C4-2B (cell line): ENCODE data around the gene MPEG1.

ENCODE experiments used
- H3K27ac ChIP-seq: fragments of 450-650 bp; 2 replicates; pipeline ENCODE4 v1.5.1; 2017
- CTCF ChIP-seq: fragments of 450-650 bp; conservative IDR thresholded peaks from 2 replicates; pipeline ENCODE4 v1.5.1; 2017; ENCODE audit warnings: mild to moderate bottlenecking
- ZFX ChIP-seq: fragments of 450-650 bp; IDR thresholded peaks from 2 replicates; pipeline ENCODE4 v1.6.1; 2017

MPEG1 gene

GRCh38 chr11:59224351-59224928 is 11.7 kb upstream of the MPEG1 start:
- H3K27ac ChIP-seq, result no peak overlapping the region
- no peak for TF ChIP-seq CTCF
- TF ChIP-seq ZFX, result no peak

- no peak for TF ChIP-seq CTCF
- TF ChIP-seq ZFX, result no peak
- no peak overlapping the region for H3K27ac ChIP-seq
Observed at GRCh38 chr11:59223611-59224010, 10.9 kb upstream of the MPEG1 start.

GRCh38 chr11:59223177-59223576 is 10.4 kb upstream of the MPEG1 start:
- TF ChIP-seq CTCF (no peak), ZFX (no peak)
- no peak overlapping the region for H3K27ac ChIP-seq

GRCh38 chr11:59222464-59223060 is 9.8 kb upstream of the MPEG1 start:
- no peak overlapping the region for H3K27ac ChIP-seq
- TF ChIP-seq CTCF, result no peak
- TF ChIP-seq ZFX, result no peak

- no peak for TF ChIP-seq CTCF
- no peak for TF ChIP-seq ZFX
- no peak overlapping the region for H3K27ac ChIP-seq
Observed at GRCh38 chr11:59221441-59221840, 8.7 kb upstream of the MPEG1 start.

- TF ChIP-seq ZFX (no peak), CTCF (no peak)
- no peak overlapping the region for H3K27ac ChIP-seq
Observed at GRCh38 chr11:59219836-59220235, 7.1 kb upstream of the MPEG1 start.

GRCh38 chr11:59218893-59219292 is 6.2 kb upstream of the MPEG1 start:
- TF ChIP-seq CTCF (no peak), ZFX (no peak)
- no peak overlapping the region for H3K27ac ChIP-seq
